ENCODE data around the gene EXD3.
A peak's percentile ranks its signal among the peaks of the same experiment; 100 is the strongest.

Gene EXD3

DNA sequence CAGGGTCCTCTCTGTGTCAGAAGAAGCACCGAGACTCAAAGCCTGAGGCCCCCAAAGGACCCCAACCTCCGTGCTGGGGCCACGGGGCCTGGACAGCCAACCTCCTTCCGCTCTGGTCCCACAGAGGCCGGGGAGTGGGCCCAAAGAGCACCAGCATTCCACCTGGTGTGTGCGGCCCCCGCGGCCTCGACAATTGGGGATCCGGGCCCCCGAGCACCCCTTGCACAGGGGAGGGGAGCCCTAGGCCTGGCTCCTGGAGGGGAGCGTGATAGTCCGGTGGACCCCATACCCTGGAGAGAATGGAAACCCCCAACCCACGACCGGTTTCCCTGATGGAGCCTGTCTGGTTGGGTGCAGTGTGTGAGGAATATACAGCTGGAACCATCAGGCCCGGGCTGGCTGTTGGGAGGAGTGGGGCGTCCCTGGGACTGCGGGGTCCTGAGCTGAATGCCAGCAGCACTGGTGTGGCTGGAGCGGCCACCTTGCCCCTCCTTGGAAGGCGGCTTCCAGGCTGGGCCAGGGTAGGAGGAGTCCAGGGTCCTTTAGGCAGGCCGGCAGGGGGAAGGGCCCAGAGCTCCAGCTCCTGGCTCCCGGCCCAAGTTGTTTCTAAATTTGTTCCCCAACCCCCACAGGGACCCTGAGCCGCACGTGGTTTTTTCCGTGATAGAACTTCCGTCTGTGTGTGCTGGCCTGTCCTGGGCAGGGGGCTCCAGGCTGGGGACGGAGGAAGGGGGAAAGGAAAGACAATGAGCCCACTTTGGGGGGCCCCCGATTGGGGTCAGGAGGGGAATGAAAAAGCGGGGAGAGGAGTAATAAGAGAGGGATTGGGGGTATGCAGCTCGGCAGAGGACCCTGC lies 146.3 kb downstream of the EXD3 start:
- H3K27me3 Mint-ChIP-seq (ENCODE audit: low read depth, poor library complexity) = peaks cover 5% of the 10 kb centered on the region
- DNase-seq = no peak
- H3K4me3 Mint-ChIP-seq = no peak overlapping the region
- TF ChIP-seq, protein P1, sequence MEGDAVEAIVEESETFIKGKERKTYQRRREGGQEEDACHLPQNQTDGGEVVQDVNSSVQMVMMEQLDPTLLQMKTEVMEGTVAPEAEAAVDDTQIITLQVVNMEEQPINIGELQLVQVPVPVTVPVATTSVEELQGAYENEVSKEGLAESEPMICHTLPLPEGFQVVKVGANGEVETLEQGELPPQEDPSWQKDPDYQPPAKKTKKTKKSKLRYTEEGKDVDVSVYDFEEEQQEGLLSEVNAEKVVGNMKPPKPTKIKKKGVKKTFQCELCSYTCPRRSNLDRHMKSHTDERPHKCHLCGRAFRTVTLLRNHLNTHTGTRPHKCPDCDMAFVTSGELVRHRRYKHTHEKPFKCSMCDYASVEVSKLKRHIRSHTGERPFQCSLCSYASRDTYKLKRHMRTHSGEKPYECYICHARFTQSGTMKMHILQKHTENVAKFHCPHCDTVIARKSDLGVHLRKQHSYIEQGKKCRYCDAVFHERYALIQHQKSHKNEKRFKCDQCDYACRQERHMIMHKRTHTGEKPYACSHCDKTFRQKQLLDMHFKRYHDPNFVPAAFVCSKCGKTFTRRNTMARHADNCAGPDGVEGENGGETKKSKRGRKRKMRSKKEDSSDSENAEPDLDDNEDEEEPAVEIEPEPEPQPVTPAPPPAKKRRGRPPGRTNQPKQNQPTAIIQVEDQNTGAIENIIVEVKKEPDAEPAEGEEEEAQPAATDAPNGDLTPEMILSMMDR (IDR thresholded peaks at IDR 0.05) = no peak
- H3K27ac Mint-ChIP-seq = peak overlapping the region; percentile 75
- H3K9me3 Mint-ChIP-seq = no peaks in the 10 kb centered on the region
- H3K36me3 Mint-ChIP-seq (ENCODE audit: low read depth) = peaks cover 6% of the 10 kb centered on the region
- H3K4me1 Mint-ChIP-seq = peaks cover 34% of the 10 kb centered on the region

DNA sequence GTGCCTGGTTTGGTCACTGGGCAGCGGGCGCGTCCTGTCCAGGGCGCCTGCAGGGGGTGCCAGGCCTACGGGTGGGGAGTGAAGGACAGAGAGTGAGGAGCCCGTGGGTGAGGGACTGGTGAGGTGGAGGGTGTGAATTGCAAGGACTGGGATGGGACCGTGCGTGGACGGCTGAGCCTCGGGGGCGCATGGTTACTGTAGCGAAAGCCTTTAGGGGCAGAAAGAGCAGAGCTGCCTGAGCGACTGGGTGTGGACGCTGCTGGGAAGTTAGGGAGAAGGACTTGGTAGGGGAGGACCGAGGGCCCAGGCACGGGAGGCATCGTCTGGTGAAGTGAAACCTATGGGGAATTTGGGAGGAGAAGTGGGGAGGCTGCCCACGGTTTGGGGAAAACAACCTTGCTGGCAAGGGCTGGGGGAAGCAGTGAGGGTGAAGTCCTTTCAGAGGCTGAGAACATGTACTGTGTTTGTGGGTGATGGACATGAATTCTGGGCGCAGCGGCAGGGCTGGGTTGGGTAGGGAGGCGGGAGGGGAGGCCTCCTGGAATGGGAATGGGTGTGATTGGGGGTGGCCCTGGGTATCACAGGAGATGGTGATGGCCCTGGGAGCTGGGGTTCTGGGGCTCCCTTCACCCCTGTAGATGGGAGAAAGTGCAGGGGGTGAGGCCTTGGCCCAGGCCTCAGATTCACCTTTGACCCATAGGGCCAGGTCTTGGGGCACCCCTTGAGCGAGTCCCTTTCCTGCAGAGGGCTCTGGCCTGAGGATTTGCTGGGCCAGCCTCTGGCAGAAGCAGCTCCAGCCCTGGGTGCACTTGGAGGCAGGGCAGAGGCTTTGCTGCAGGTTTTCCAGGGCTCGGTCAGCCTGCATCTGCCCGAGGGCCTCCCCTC lies 147.1 kb downstream of the EXD3 start:
- TF ChIP-seq, protein P1 (IDR thresholded peaks at IDR 0.05) = no peak
- no peaks in the 10 kb centered on the region for H3K27me3 Mint-ChIP-seq (ENCODE audit: low read depth, poor library complexity)
- peaks cover 9% of the 10 kb centered on the region for H3K36me3 Mint-ChIP-seq (ENCODE audit: low read depth)
- H3K9me3 Mint-ChIP-seq = no peaks in the 10 kb centered on the region
- DNase-seq = no peak
- no peak overlapping the region for H3K4me3 Mint-ChIP-seq
- H3K27ac Mint-ChIP-seq = no peak overlapping the region
- peaks cover 34% of the 10 kb centered on the region for H3K4me1 Mint-ChIP-seq

DNA sequence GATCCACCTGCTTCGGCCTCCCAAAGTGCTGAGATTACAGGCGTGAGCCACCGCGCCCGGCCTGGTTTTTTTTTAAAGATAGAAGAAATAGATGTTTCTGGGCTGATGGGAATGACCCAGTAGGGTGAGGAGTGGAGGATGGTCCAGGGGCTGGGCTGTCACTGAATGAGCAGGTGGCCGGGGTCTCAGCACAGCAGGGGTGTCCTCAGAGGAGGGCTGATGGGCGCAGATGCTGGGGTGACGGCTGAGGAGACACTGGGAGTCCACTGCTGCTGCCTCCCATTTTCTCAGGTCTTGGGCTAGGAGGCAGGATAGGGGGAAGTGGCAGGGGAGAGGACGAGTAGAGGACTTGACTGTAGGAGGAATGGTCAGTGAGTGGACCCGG lies 147.8 kb downstream of the EXD3 start:
- H3K9me3 Mint-ChIP-seq = no peaks in the 10 kb centered on the region
- H3K4me1 Mint-ChIP-seq = peaks cover 34% of the 10 kb centered on the region
- peaks cover 9% of the 10 kb centered on the region for H3K36me3 Mint-ChIP-seq (ENCODE audit: low read depth)
- no peak for DNase-seq
- TF ChIP-seq, protein P1 (IDR thresholded peaks at IDR 0.05) = no peak
- no peak overlapping the region for H3K4me3 Mint-ChIP-seq
- no peaks in the 10 kb centered on the region for H3K27me3 Mint-ChIP-seq (ENCODE audit: low read depth, poor library complexity)
- peak overlapping the region; percentile 36 for H3K27ac Mint-ChIP-seq

DNA sequence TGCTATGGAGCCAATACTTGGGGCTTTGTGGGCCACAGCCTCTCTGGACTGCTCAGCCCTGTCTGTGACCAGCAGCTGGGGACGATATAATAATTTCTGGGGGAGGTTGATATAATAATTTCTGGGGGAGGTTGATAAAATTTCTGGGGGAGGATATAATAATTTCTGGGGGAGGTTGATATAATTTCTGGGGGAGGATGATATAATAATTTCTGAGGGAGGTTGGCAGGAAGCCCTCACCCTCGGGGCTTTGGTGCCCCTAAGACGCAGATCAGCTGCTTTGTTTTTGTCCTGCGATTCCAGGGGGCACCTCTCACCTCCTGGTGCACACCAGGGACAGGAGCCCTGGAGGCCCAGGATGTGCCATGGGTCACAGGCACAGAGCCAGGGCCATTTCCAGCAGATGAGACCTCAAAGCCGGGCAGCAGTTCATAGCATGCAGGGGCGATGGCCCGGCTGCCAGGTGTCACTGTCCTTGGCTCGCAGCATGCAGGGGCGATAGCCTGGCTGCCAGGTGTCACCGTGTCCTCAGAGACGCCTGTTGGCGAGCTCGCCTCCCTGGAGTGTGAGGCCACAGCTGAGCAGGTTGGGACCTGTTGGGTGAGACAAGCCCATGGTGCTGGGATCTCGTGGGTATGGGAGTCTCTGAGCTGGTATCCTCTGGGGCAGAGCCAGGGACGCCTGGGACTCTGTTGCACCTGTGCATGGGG lies 149.2 kb downstream of the EXD3 start:
- Mint-ChIP-seq H3K27ac (no peak overlapping the region), H3K36me3 (ENCODE audit: low read depth) (peaks cover 21% of the 10 kb centered on the region), H3K27me3 (ENCODE audit: low read depth, poor library complexity) (no peaks in the 10 kb centered on the region), H3K4me3 (no peak overlapping the region), H3K9me3 (no peaks in the 10 kb centered on the region), H3K4me1 (peaks cover 35% of the 10 kb centered on the region)
- no peak for DNase-seq
- TF ChIP-seq, protein P1 (IDR thresholded peaks at IDR 0.05) = no peak

DNA sequence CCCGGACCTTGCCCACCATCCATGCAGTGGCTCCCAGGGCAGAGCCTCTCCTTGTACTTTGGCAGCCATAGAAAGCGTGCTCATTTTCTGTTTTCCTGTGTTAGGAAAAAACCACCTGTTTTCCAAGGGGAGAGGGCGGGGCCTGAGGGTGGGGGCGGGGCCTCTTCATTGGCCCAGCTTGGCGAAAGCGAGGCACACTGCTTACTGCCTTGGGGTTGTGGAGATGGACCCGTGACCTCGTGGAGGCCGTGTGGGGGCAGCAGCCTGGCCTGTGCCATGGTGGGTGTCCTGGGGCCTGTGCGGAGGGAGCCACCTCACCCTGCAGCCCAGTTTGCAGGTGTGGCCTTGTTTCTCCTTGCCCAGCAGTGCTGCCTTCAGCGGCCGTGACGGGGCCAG lies 149.9 kb downstream of the EXD3 start:
- no peak for DNase-seq
- TF ChIP-seq, protein P1 (IDR thresholded peaks at IDR 0.05) = no peak
- peaks cover 27% of the 10 kb centered on the region for H3K36me3 Mint-ChIP-seq (ENCODE audit: low read depth)
- peaks cover 41% of the 10 kb centered on the region for H3K4me1 Mint-ChIP-seq
- no peak overlapping the region for H3K27ac Mint-ChIP-seq
- no peak overlapping the region for H3K4me3 Mint-ChIP-seq
- no peaks in the 10 kb centered on the region for H3K9me3 Mint-ChIP-seq
- no peaks in the 10 kb centered on the region for H3K27me3 Mint-ChIP-seq (ENCODE audit: low read depth, poor library complexity)
